Measurements from ENCODE around the gene DEFB132.
A peak's percentile ranks its signal among the peaks of the same experiment; 100 is the strongest.
"Not testable (repeated sequence)": the region's sequence is repeated elsewhere in the genome, so short reads cannot be mapped to it uniquely, and the experiment has no call there.

The DEFB132 gene

GRCh38 chr20:257419-257818 lies at the start of gene DEFB132:
TSS of gene DEFB132 (plus strand) at chr20:257724. CDS start at chr20:257779, 55 bp downstream.
- Mint-ChIP-seq H3K4me3 (no peak within 1 kb of the TSS), H3K27ac (no peak within 1 kb of the TSS), H3K9me3 (no peaks in the 10 kb centered on the region), H3K36me3 (no peaks in the 10 kb centered on the region), H3K4me1 (peaks cover 15% of the 10 kb centered on the region)
- DNase-seq (ENCODE audit: low spot score in 2 of 2) (peak in 1 of 2 donors; percentile 15), ATAC-seq (no peak)

DNA sequence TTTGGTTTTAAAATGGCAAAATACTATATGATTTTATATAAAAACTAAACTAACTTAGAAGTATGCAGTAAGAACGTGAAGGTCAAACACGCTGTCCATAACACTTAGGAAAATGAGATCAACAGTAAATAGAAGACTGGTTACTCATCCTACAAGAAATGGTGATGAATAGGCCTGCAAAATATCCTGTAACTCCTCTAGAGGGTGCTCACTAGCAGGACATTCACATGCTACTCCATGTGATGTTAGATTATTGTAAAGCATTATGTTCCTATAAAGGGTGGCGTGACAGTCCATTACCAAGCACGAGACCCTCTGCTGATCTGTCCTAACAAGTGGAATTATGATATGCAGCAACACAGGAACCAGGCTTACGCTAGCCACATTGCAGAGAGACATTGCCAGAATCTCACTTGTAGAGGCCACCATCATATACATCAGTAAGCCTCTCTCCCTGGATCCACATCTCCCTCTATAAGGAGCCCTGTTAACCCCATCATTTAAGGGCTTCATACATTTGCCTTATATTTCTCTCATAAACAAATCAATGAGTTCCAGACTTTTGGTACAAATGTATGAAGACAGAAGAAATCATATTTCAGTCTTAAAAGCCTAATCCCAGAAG lies 48.5 kb upstream of the DEFB132 start:
- DNase-seq (ENCODE audit: low spot score in 2 of 2) (no peak), ATAC-seq (peak; percentile 85)
- Mint-ChIP-seq H3K27ac (no peak overlapping the region), H3K4me1 (no peaks in the 10 kb centered on the region), H3K4me3 (no peak overlapping the region), H3K9me3 (no peaks in the 10 kb centered on the region), H3K36me3 (no peaks in the 10 kb centered on the region)

GRCh38 chr20:210809-211502 lies 46.6 kb upstream of the DEFB132 start:
- no peak overlapping the region for H3K27ac Mint-ChIP-seq
- H3K4me3 Mint-ChIP-seq = no peak overlapping the region

DNA sequence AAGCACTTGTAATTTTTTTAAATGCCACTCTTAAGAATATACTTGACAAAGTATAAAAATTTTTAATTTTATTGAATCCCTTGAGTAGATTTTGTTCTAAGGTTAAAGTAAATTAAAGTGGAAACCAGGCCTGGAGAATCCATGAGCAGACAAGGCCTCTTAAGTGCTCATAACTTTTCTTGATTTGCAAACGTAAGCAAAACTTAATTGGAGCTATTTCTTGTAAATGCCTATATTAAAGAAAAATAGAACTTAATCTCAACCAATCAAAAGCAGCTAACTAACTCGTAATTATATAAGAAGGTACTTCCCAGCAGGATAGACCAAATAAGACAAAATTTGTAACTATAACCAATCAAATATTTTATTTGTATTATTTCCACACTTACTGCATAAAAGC lies 43.1 kb upstream of the DEFB132 start:
- no peaks in the 10 kb centered on the region for H3K9me3 Mint-ChIP-seq
- no peaks in the 10 kb centered on the region for H3K36me3 Mint-ChIP-seq
- no peak overlapping the region for H3K4me3 Mint-ChIP-seq

More at GRCh38 chr20:210809-211502, 46.6 kb upstream of the DEFB132 start:
- ATAC-seq = no peak
- Mint-ChIP-seq H3K4me1 (no peaks in the 10 kb centered on the region), H3K36me3 (no peaks in the 10 kb centered on the region), H3K9me3 (no peaks in the 10 kb centered on the region)
- DNase-seq (ENCODE audit: low spot score in 2 of 2) = no peak

DNA sequence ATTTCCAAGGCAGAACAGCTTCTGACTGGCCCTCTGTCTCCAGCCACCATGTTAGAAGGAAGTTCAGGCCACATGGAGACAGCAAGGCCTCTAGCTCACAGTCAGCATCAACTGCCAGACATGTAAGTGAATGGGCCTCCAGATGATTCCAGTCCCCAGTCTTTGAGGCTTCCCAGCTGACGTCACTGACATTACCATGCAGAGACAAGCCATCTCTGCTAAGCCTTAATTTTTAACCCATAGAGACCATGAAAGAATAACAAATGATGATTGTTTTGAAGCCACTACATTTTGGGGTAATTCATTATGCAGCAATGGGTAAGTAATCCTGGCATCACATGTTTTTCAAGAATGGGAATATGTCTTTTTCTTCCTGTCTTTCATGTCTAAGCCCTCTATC lies 41.7 kb upstream of the DEFB132 start:
- Mint-ChIP-seq H3K4me1 (no peaks in the 10 kb centered on the region), H3K4me3 (no peak overlapping the region), H3K27ac (no peak overlapping the region), H3K36me3 (no peaks in the 10 kb centered on the region), H3K9me3 (no peaks in the 10 kb centered on the region)
- no peak for ATAC-seq
- no peak for DNase-seq (ENCODE audit: low spot score in 2 of 2)

More for the DNA sequence above, 43.1 kb upstream of the DEFB132 start:
- ATAC-seq (no peak), DNase-seq (ENCODE audit: low spot score in 2 of 2) (no peak)
- H3K4me1 Mint-ChIP-seq = no peaks in the 10 kb centered on the region
- no peak overlapping the region for H3K27ac Mint-ChIP-seq

DNA sequence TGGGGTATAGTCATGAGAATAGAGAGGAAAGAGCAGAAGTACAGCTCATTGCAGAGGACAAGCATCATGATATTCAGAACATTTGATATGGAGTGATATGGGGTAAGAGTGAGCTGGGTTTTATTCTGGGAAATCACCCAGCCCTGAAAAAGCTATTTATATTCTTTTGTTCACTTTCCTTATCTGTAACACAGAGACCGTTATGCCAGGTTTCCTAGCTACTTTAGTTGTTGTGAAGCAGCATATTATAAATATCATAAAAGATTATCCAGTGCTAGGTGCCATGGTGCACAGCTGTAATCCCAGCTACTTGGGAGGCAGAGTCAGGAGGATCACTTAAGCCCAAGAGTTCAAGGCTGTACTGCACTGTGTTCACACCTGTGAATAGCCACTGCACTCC lies 40.3 kb upstream of the DEFB132 start:
- H3K4me1 Mint-ChIP-seq = no peaks in the 10 kb centered on the region
- H3K4me3 Mint-ChIP-seq = no peak overlapping the region
- H3K27ac Mint-ChIP-seq = no peak overlapping the region
- H3K36me3 Mint-ChIP-seq = no peaks in the 10 kb centered on the region
- DNase-seq (ENCODE audit: low spot score in 2 of 2) (no peak), ATAC-seq (no peak)
- H3K9me3 Mint-ChIP-seq = no peaks in the 10 kb centered on the region

GRCh38 chr20:219290-220115 lies 38.0 kb upstream of the DEFB132 start:
- Mint-ChIP-seq H3K4me3 (no peak overlapping the region), H3K36me3 (no peaks in the 10 kb centered on the region), H3K27ac (no peak overlapping the region), H3K9me3 (no peaks in the 10 kb centered on the region), H3K4me1 (no peaks in the 10 kb centered on the region)
- ATAC-seq (peak; percentile 34), DNase-seq (ENCODE audit: low spot score in 2 of 2) (no peak)

DNA sequence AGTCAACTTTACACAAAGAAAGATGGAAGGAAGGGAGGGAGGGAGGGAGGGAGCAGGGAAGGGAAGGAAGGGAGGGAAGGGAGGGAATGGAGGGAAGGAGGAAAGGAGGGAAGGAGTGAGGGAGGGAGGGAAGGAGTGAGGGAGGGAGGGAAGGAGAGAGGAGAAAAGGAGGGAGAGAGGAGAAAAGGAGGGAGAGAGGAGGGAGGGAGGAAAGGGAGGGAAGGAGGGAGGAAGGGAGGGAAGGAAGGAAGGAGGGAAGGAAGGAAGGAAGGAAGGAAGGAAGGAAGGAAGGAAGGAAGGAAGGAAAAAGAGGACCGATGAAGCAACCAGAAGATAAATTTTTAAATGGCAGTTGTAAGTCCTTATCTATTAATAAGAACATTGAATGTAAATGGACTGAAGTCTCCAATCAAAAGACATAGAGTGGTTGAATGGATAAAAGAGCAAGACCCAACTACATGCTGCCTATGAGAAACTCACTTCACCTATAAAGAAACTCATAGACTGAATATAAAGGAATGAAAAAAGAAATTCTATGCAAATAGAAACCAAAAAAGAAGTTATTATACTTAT lies 36.2 kb upstream of the DEFB132 start:
- Mint-ChIP-seq H3K9me3 (no peaks in the 10 kb centered on the region), H3K4me1 (no peaks in the 10 kb centered on the region), H3K36me3 (no peaks in the 10 kb centered on the region), H3K27ac (no peak overlapping the region), H3K4me3 (no peak overlapping the region)
- DNase-seq (ENCODE audit: low spot score in 2 of 2) = no peak
- ATAC-seq = no peak

GRCh38 chr20:225879-226278 lies 31.6 kb upstream of the DEFB132 start:
- not testable (repeated sequence) for H3K36me3 Mint-ChIP-seq; H3K4me3 Mint-ChIP-seq; H3K9me3 Mint-ChIP-seq; DNase-seq (ENCODE audit: low spot score in 2 of 2); H3K4me1 Mint-ChIP-seq; ATAC-seq; H3K27ac Mint-ChIP-seq

DNA sequence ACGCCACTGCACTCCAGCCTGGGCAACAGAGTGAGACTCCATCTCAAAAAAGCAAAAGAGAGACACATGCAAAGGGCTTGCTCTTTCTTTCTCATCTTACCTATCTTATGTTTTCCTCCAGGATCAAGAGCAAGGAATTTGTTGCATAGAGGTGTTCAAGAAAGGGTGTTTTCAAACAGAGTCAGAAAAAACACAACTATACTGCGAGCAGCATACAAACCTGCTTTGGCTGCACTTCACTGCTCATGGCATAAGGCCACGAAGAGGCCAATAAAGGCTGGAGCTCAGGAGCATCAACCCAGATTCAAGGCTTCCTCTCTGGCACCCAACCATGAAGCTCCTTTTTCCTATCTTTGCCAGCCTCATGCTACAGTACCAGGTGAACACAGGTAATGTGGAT lies 30.6 kb upstream of the DEFB132 start, which contains the start of gene DEFB129:
DEFB129 (plus strand) TSS at position 301 of the 400 bp plus-strand sequence; CDS start at position 332, 31 bp downstream.
- no peak for ATAC-seq
- H3K4me3 Mint-ChIP-seq = no peak within 1 kb of the TSS

DNA sequence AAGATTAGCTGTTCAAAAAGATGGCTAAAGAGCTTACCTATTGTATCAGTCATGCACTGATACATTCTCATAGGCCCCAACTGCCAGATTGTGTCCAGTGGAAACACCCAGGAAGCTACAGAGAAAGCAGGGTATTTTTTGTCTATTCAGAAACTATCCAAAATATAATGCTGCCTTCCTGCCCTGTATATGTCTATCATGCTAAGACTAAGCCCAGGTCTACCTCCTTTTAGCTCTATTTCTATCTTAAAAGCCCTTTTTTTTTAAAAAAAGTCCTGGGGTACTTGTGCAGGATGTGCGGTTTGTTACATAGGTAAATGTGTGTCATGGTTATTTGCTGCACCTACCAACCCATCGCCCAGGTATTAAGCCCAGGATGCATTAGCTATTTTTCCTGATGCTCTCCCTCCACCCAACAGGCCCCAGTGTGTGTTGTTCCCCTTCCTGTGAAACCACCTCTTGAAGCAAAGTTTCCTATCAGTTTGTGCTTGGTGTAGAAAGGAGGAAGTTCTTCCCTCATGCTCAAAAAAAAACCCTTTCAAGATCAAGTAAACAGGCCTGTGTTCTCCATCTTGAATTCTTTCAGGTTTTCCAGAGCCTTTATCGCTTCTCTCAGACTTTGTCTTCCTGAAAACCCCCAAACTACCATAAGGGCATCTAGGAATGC lies 30.0 kb upstream of the DEFB132 start:
- DNase-seq (ENCODE audit: low spot score in 2 of 2) (no peak), ATAC-seq (no peak)
- no peak overlapping the region for H3K27ac Mint-ChIP-seq
- H3K36me3 Mint-ChIP-seq = no peaks in the 10 kb centered on the region
- no peak overlapping the region for H3K4me3 Mint-ChIP-seq
- no peaks in the 10 kb centered on the region for H3K4me1 Mint-ChIP-seq
- H3K9me3 Mint-ChIP-seq = no peaks in the 10 kb centered on the region

More for the DNA sequence above, 30.6 kb upstream of the DEFB132 start, which contains the start of gene DEFB129:
- no peaks in the 10 kb centered on the region for H3K36me3 Mint-ChIP-seq
- H3K4me1 Mint-ChIP-seq = no peaks in the 10 kb centered on the region
- H3K9me3 Mint-ChIP-seq = no peaks in the 10 kb centered on the region
- H3K27ac Mint-ChIP-seq = no peak within 1 kb of the TSS
- DNase-seq (ENCODE audit: low spot score in 2 of 2) = no peak

DNA sequence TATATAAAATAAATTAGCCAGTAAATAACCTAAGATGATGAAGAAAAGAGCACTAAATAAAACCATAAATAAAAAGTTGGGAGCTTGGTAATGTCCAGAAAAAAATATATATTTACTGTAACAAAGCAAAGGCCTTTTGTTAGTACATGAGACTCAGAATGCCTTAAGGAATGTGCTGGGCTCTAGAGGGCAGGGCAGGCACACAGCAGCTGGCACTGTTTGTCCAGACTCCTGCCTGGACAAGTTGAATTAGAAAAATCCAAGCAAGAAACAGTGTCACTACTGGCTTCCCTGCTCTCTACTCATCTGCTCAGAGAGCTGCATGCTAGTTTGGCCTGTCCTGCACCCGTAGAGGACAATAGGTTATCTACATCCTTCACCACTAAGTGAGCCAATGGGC lies 21.6 kb upstream of the DEFB132 start:
- DNase-seq (ENCODE audit: low spot score in 2 of 2) (no peak), ATAC-seq (no peak)
- Mint-ChIP-seq H3K4me3 (no peak overlapping the region), H3K27ac (no peak overlapping the region), H3K9me3 (no peaks in the 10 kb centered on the region), H3K4me1 (peaks cover 7% of the 10 kb centered on the region), H3K36me3 (no peaks in the 10 kb centered on the region)

- ATAC-seq (peak; percentile 80), DNase-seq (ENCODE audit: low spot score in 2 of 2) (no peak)
- no peaks in the 10 kb centered on the region for H3K36me3 Mint-ChIP-seq
These were observed 20.0 kb upstream of the DEFB132 start for GRCh38 chr20:237489-237888.

DNA sequence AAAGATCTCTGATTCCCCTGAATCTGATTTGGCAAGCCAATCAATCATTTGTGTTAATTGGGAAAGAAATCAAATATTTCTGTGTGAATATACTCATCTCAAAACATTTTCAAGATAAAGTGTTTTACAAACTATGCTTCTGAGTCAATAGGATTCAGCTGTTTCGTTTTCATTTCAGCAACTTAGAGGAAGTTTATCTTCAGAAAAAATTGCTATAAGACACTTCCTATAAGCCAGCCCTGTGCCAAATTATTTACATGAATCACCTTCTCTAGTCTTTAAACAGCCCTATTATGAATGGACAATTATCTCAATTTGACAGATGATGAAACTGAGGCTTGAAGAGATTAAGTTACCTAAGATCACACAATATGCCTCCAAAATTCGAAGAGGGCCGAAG lies 19.6 kb upstream of the DEFB132 start:
- H3K4me3 Mint-ChIP-seq = peak overlapping the region; percentile 46
- peaks cover 7% of the 10 kb centered on the region for H3K4me1 Mint-ChIP-seq
- ATAC-seq = peak; percentile 80
- H3K9me3 Mint-ChIP-seq = no peaks in the 10 kb centered on the region
- H3K27ac Mint-ChIP-seq = peak overlapping the region; percentile 2
- no peaks in the 10 kb centered on the region for H3K36me3 Mint-ChIP-seq
- DNase-seq (ENCODE audit: low spot score in 2 of 2) = no peak

More at GRCh38 chr20:237489-237888, 20.0 kb upstream of the DEFB132 start:
- Mint-ChIP-seq H3K4me3 (peak overlapping the region; percentile 46), H3K27ac (peak overlapping the region; percentile 2), H3K9me3 (no peaks in the 10 kb centered on the region), H3K4me1 (peaks cover 7% of the 10 kb centered on the region)

- no peak overlapping the region for H3K4me3 Mint-ChIP-seq
- ATAC-seq (no peak), DNase-seq (ENCODE audit: low spot score in 2 of 2) (no peak)
- no peak overlapping the region for H3K27ac Mint-ChIP-seq
- no peaks in the 10 kb centered on the region for H3K9me3 Mint-ChIP-seq
- no peaks in the 10 kb centered on the region for H3K36me3 Mint-ChIP-seq
- no peaks in the 10 kb centered on the region for H3K4me1 Mint-ChIP-seq
These were observed 14.6 kb upstream of the DEFB132 start for GRCh38 chr20:242905-243304.

Data from stimulated activated effector memory CD8-positive, alpha-beta T cell treated with anti-CD3 and anti-CD28 coated beads, Interleukin-12 subunit alpha, Interleukin-12 subunit beta, amount 100 ng/mL, for 72 hours (primary cell).